IPS-NIHi7 (cell line): ENCODE data around the gene HNRNPF.
"Not testable (repeated sequence)": the region's sequence is repeated elsewhere in the genome, so short reads cannot be mapped to it uniquely, and the experiment has no call there.

Source experiments
- DNase-seq: peaks from one replicate; pipeline ENCODE4 v3.0.0; 2012; ENCODE audit warnings: mixed read lengths; ENCODE audit errors: extremely low spot score

The HNRNPF gene

DNA sequence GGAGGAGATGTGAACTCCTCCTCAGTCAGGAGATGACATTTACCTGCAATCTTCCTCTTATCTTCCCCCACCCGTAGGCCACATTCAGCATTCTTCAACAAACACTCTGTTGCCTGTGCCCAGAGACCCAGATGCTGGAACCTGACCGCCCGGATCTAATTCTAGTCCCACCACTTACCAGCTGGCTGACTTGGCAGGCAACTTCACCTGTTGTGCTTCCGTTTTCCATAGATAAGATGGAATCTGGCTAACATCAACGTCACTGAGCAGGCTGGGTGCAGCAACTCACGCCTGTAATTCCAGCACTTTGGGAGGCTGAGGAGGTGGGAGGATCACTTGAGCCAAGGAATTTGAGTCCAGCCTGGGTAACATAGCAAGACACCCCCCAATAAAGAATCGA is 58.8 kb downstream of the HNRNPF start:
- no peak for DNase-seq

GRCh38 chr10:43348511-43349312 is 60.3 kb downstream of the HNRNPF start:
- peak; percentile 92 for DNase-seq

- DNase-seq = no peak
Measured at GRCh38 chr10:43347997-43348396, 61.0 kb downstream of the HNRNPF start.

- no peak for DNase-seq
Measured at GRCh38 chr10:43344051-43344450, 64.9 kb downstream of the HNRNPF start.

- DNase-seq = no peak
Measured at GRCh38 chr10:43343126-43343525, 65.9 kb downstream of the HNRNPF start.

GRCh38 chr10:43342279-43343125 is 66.5 kb downstream of the HNRNPF start:
- no peak for DNase-seq

GRCh38 chr10:43341450-43341849 is 67.5 kb downstream of the HNRNPF start:
- no peak for DNase-seq

DNA sequence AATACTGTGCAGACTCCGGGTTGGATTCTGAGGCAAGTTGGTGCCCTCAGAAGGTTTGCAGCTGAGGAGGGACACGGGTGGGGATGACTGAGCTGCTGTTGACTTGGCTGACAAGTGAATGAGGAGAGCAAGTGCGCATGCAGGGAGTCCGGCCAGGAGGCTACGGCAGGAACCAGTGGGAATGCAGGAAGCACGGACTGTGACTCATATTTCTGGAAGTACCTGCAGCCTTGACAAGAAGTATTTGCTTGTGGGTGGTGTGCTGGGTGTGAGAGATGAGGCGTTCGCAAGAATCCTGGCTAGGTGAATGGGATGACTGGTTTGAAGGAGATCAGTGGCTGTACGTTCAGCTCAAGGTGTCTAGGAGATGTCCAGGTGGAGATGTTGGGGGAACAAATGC is 68.4 kb downstream of the HNRNPF start:
- no peak for DNase-seq

- DNase-seq = no peak
Measured at GRCh38 chr10:43340101-43340500, 68.9 kb downstream of the HNRNPF start.

- no peak for DNase-seq
Measured at GRCh38 chr10:43339136-43339535, 69.8 kb downstream of the HNRNPF start.

- DNase-seq = no peak
Measured at GRCh38 chr10:43338117-43338516, 70.9 kb downstream of the HNRNPF start.

DNA sequence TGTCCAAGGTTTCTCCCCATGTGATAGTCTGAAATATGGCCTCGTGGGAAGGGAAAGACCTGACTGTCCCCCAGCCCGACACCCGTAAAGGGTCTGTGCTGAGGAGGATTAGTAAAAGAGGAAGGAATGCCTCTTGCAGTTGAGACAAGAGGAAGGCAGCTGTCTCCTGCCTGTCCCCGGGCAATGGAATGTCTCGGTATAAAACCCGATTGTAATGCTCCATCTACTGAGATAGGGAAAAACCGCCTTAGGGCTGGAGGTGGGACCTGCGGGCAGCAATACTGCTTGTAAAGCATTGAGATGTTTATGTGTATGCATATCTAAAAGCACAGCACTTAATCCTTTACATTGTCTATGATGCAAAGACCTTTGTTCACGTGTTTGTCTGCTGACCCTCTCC is 71.5 kb downstream of the HNRNPF start:
- DNase-seq = not testable (repeated sequence)

DNA sequence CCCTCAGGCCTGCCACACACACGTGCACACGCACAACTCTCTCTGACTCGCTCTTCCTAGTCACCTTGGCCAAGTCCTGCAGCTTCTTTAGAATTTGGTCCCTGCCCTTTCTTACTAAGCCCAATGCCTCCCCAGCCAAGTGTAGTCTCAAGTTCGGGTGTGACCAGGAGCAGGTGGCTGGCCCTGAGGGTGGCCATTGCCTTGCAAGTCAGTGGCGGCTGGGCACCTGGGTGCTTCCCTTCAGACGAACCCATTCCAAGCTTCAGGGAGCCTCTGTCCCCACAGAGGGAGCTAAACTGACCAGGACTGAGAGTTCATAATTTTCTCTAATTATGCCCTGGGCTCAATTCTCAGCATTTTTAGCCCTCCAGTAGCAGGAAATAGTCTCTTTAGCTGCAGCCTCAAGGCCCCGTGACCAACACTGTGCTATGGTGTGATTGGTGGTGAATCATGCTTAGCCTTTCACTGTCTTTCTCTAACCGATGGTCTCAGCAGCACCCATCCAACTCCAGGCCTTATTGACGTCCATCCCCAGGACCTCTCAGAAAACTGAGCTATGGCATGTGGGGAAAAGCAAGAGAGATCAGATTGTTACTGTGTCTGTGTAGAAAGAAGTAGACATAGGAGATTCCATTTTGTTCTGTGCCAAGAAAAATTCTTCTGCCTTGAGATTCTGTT is 72.2 kb downstream of the HNRNPF start:
- no peak for DNase-seq

DNA sequence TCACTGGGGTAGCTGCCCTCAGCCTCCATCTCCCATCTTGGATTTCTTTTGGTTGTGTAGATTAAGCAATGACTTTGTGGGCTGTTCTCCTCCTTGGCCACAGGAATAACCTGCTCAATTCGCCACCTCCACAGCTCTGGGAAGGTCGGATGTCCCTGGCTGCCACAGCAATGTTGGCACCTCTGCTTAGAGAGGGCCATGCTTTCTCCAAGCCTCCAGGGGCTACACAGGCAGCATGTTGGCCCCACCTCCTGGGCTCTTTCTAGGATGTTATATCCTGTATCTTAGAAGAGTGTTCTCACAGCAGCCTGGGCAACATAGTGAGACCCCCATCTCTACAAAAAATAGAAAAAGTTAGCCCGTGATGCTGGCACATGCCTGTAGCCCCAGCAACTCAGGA is 72.9 kb downstream of the HNRNPF start:
- no peak for DNase-seq
